22Rv1 (cell line): ENCODE measurements around the gene RMRP.
"Not testable (repeated sequence)": the region's sequence is repeated elsewhere in the genome, so short reads cannot be mapped to it uniquely, and the experiment has no call there.

Experiments
- ZFX ChIP-seq: fragments of 450-650 bp; IDR thresholded peaks from 2 replicates; pipeline ENCODE4 v1.6.1; 2017; ENCODE audit warnings: antibody characterized with exemption, borderline replicate concordance
- TF ChIP-seq, protein P1 (sequence below): fragments of 450-650 bp; IDR thresholded peaks from 2 replicates; pipeline ENCODE4 v1.5.1; 2017; ENCODE audit warnings: mild to moderate bottlenecking

- TF ChIP-seq, protein P1, sequence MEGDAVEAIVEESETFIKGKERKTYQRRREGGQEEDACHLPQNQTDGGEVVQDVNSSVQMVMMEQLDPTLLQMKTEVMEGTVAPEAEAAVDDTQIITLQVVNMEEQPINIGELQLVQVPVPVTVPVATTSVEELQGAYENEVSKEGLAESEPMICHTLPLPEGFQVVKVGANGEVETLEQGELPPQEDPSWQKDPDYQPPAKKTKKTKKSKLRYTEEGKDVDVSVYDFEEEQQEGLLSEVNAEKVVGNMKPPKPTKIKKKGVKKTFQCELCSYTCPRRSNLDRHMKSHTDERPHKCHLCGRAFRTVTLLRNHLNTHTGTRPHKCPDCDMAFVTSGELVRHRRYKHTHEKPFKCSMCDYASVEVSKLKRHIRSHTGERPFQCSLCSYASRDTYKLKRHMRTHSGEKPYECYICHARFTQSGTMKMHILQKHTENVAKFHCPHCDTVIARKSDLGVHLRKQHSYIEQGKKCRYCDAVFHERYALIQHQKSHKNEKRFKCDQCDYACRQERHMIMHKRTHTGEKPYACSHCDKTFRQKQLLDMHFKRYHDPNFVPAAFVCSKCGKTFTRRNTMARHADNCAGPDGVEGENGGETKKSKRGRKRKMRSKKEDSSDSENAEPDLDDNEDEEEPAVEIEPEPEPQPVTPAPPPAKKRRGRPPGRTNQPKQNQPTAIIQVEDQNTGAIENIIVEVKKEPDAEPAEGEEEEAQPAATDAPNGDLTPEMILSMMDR, result not testable (repeated sequence)
- not testable (repeated sequence) for TF ChIP-seq ZFX
These were observed 18.6 kb downstream of the RMRP start for GRCh38 chr9:35639225-35639624.
